MG63 (cell line): ENCODE results near the gene LSM10. TPM values are rescaled to one million over a fixed set of nuclear protein-coding genes. Genes with fewer than 3 reads are reported as not detected.

Experiments
- DNase-seq: peaks from one replicate; pipeline ENCODE4 v3.0.0-alpha.2; 2020
- H3K27me3 ChIP-seq: fragments of 250-450 bp; sonication (Bioruptor Pico); 2 replicates; pipeline ENCODE4 v1.5.1; 2020; ENCODE audit warnings: mild to moderate bottlenecking, moderate library complexity
- H3K36me3 ChIP-seq: fragments of 250-450 bp; sonication (Bioruptor Pico); 2 replicates; pipeline ENCODE4 v1.5.1; 2020; ENCODE audit warnings: mild to moderate bottlenecking, moderate library complexity
- H3K4me3 ChIP-seq: fragments of 250-450 bp; sonication (Bioruptor Pico); 2 replicates; pipeline ENCODE4 v1.5.1; 2020; ENCODE audit warnings: mild to moderate bottlenecking, moderate library complexity
- H3K9me3 ChIP-seq: fragments of 250-450 bp; sonication (Bioruptor Pico); 2 replicates; pipeline ENCODE4 v1.5.1; 2020; ENCODE audit warnings: mild to moderate bottlenecking, moderate library complexity
- total RNA-seq: library from RNA; depleted of rRNA; stranded (reverse); fragments of >200 nt; shearing (Covaris generic); gene quantifications from 2 replicates; pipeline ENCODE4 v1.2.3, GENCODE V29; 2014; ENCODE audit warnings: low replicate concordance; rRNA removed

LSM10 gene
- total RNA-seq, 1 experiment from 2014 or later = 32.0 TPM

- DNase-seq = peak; percentile 58
- Histone ChIP-seq H3K4me3 (no peak overlapping the region), H3K9me3 (no peaks in the 10 kb centered on the region), H3K36me3 (peaks cover 58% of the 10 kb centered on the region), H3K27me3 (no peaks in the 10 kb centered on the region)
These were observed 48.5 kb downstream of the LSM10 start for GRCh38 chr1:36349241-36349671.

GRCh38 chr1:36346741-36347370 is 50.9 kb downstream of the LSM10 start:
- DNase-seq = no peak
- H3K4me3 ChIP-seq = no peak overlapping the region
- peaks cover 59% of the 10 kb centered on the region for H3K36me3 ChIP-seq
- no peaks in the 10 kb centered on the region for H3K9me3 ChIP-seq
- no peaks in the 10 kb centered on the region for H3K27me3 ChIP-seq

GRCh38 chr1:36345353-36345752 is 52.4 kb downstream of the LSM10 start:
- DNase-seq = no peak
- H3K9me3 ChIP-seq = no peaks in the 10 kb centered on the region
- H3K4me3 ChIP-seq = no peak overlapping the region
- no peaks in the 10 kb centered on the region for H3K27me3 ChIP-seq
- peaks cover 68% of the 10 kb centered on the region for H3K36me3 ChIP-seq

- H3K27me3 ChIP-seq = no peaks in the 10 kb centered on the region
- peaks cover 62% of the 10 kb centered on the region for H3K36me3 ChIP-seq
- no peak for DNase-seq
- H3K4me3 ChIP-seq = no peak overlapping the region
- no peaks in the 10 kb centered on the region for H3K9me3 ChIP-seq
These were observed 53.4 kb downstream of the LSM10 start for GRCh38 chr1:36344395-36344680.

GRCh38 chr1:36343651-36344394 is 53.9 kb downstream of the LSM10 start:
- Histone ChIP-seq H3K4me3 (no peak overlapping the region), H3K9me3 (no peaks in the 10 kb centered on the region), H3K36me3 (peaks cover 58% of the 10 kb centered on the region), H3K27me3 (no peaks in the 10 kb centered on the region)
- no peak for DNase-seq

Other genes with a start within 250 kb of the LSM10 start
- 158 and 194 TPM in 2 replicates for gene TRAPPC3, start 248.4 kb downstream of the LSM10 start, total RNA-seq
- gene MAP7D1, start 241.7 kb downstream of the LSM10 start, total RNA-seq = 104 and 154 TPM in 2 replicates
- gene THRAP3, start 173.5 kb downstream of the LSM10 start, total RNA-seq = 77.6 and 84.6 TPM in 2 replicates
- 0.03 TPM in 1 of 2 replicates, not detected in the other for gene SH3D21, start 91.5 kb downstream of the LSM10 start, total RNA-seq
- gene EVA1B, start 74.3 kb downstream of the LSM10 start, total RNA-seq = 1.9 and 7.0 TPM in 2 replicates
- 10.0 and 13.2 TPM in 2 replicates for gene STK40, start 12.0 kb downstream of the LSM10 start, total RNA-seq
- gene OSCP1, start 52.5 kb upstream of the LSM10 start, total RNA-seq = 5.7 and 10.5 TPM in 2 replicates
- 104 and 113 TPM in 2 replicates for gene MRPS15, start 66.5 kb upstream of the LSM10 start, total RNA-seq
- not detected in 2 replicates for gene CSF3R, start 85.0 kb upstream of the LSM10 start, total RNA-seq